Activated naive CD4-positive, alpha-beta T cell (primary cell): ENCODE measurements around the gene PARP16.
"Not testable (repeated sequence)": the region's sequence is repeated elsewhere in the genome, so short reads cannot be mapped to it uniquely, and the experiment has no call there.

Experiments
- DNase-seq, 4 experiments: peaks; one replicate each; lab custom pipeline; 2025; lab: John Stamatoyannopoulos, UW

The PARP16 gene

GRCh38 chr15:65233696-65234095 lies 53.0 kb downstream of the PARP16 start:
- DNase-seq, result no peak

DNA sequence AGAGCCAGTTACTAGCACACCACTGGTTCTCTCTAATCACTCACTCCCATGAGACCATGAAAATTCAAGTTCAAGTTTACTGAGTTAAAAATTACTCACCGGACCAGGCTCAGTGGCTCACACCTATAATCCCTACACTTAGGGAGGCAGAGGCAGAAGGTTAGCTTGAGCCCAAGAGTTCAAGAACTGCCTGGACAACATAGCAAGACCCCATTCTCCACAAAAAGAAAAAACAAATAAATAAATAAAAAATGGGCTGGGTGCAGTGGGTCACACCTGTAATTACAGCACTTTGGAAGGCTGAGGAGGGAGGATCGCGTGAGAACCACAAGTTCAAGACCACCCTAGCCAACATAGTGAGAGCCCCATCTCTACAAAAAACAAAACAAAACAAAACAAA lies 54.2 kb downstream of the PARP16 start:
- DNase-seq, result no peak

DNA sequence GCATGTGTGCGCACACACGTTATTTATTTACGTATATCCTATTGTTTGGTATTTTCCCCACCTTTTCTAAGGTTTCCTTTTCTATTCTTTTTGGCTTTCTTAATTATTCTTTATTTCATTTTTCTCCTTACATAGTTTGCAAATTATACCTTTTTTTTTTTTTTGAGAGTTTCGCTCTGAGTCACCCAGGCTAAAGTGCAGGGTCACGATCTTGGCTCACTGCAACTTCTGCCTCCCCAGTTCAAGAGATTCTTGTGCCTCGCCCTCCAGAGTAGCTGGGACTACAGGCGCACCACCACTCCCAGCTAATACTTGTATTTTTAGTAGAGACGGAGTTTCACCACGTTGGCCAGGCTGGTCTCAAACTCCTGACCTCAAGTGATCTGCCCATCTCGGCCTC lies 55.4 kb downstream of the PARP16 start:
- DNase-seq, result no peak

- DNase-seq, result not testable (repeated sequence)
Observed at GRCh38 chr15:65226901-65227300, 59.8 kb downstream of the PARP16 start.

DNA sequence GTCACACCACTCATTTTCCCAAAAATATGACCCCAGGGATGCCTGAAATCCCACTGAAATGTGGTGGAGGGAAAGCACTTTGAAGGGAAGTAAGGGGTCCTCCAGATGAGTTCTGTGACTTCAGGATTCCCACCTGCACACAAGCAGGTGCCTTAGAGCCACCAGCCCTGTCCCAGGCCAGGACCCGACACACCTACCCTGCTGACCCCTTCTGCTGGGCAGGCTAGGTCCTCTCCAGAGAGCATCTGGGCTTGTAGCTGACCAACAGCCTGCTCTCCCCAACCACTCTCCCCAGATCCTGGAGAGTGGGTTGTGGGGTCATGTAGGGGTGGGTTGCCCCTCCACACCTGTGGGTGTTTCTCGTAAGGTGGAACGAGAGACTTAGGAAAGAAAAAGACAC lies 60.5 kb downstream of the PARP16 start:
- no peak for DNase-seq

GRCh38 chr15:65223996-65224395 lies 62.7 kb downstream of the PARP16 start:
- no peak for DNase-seq

DNA sequence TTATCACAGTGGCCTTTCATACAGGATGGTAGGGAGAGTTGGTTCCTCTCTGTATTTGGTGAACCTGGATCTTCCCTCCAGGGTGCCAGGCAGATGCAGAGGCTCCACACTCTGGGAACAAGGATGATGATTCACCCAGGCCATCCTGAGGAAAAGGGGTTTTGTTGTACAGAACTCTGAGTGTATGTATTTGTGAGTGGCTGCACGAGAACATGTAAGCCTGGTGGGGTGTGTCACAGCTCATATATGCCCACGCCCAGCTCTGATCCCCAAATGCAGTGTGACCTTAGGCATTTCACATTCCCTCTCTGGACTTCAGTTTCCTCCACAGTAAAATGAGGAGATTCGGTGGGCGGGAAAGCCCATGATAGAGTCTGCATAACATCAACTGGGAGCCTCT lies 63.8 kb downstream of the PARP16 start:
- DNase-seq, result no peak

GRCh38 chr15:65221697-65222096 lies 65.0 kb downstream of the PARP16 start:
- no peak for DNase-seq

GRCh38 chr15:65219137-65219536 lies 67.5 kb downstream of the PARP16 start:
- no peak for DNase-seq

DNA sequence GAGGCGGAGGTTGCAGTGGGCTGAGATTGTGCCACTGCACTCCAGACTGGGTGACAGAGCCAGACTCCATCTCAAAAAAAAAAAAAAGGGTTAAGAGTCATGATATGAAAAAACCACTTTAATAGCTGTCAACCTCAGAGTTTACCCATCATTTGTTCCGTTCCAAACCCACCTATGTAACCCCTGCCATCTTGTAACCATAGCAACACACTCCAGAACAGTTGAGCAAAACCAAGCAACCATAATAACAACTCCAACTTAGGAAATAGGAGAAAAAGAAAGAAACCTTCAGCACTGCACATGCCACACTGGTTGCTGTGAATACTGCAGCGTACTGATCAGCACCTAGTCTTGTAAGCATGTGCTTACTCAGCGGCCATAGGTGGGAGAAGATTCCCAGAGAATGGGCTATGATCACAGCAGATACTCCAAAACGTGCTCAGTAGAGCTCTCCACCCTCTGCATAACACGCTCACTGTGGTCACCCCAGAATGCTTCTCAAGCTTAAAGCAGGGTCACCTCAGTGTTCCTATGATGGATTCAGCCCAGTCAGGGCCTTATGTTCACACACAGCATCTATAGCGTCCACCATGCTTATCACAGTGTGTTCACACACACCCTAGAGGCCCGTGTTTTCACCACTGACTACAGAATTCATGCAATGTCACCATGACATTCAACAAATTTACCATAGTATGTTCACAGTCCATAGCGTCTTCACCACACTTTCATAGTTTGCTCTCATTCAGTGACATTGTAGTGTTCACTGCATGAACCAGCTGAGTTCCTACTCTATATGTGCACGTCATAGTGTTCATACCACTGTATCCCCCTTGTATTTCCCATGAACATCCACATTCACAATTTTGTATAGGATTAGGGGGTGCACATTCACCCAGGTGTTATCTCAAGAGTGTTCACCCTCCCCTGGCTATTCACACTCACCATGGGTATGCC lies 68.9 kb downstream of the PARP16 start:
- DNase-seq, result no peak

DNA sequence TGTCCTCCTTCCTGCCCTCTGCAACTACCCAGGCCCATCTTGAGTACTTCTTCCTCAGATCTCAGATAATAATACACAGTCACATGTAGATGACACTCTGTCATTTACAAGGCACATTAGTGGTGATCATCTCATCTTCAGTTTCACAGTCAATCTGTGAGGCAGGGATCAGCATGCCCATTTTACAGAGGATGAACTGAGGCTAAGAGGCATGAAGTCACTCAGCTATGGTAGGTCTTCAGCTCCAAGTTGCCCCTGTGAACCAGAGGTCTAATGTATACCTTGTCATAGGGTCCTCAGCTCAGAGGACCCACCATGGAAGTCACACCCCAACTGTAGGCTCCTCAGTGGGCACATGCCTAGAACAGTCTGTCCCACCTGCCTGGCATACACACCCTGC lies 71.2 kb downstream of the PARP16 start:
- DNase-seq, result no peak

- DNase-seq, result no peak
Observed at GRCh38 chr15:65214010-65214409, 72.7 kb downstream of the PARP16 start.

DNA sequence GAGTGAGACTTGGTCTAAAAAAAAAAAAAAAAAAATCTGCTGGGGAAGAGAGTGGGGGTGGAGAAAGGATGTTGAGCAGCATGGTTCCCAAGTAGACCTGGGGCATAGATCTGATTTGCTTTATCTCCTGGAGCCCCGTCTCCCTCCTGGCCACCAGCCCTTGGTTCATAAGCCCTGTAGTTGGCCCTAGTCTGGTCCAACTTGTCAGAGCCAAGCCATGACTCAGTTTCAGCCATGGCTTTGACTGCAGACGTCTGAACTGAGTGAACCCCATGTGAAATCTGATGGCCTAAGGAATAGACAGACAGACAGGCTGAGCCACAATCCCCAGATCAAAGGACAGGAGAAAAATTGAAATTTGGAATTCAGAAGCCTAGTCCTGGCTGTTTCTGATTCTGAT lies 73.4 kb downstream of the PARP16 start:
- DNase-seq, result no peak

GRCh38 chr15:65212097-65212496 lies 74.6 kb downstream of the PARP16 start:
- no peak for DNase-seq

DNA sequence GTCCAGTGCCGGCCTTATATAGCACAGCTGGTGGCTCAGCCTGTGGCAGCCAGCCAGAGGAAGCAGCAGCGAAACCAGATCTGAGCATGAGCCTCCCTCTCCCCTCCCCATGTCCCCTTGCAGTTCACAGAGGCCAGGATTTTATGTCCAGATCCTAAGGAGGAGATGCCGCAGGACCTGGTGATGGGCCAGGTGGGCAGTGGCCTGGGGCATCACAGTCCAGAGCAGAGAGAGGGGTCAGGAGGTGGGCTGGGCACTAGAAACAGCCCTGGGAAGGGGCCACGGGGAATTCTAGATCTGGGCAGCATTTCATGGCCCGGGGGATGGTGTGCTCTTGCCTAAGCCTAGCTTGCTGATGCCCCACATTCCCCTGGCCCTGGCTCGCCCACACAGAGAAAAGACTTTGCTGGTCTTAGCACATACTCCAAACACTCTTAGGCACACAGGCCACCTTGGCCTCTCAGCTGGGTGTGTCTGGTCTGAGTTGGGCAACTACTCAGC lies 75.2 kb downstream of the PARP16 start:
- no peak for DNase-seq

DNA sequence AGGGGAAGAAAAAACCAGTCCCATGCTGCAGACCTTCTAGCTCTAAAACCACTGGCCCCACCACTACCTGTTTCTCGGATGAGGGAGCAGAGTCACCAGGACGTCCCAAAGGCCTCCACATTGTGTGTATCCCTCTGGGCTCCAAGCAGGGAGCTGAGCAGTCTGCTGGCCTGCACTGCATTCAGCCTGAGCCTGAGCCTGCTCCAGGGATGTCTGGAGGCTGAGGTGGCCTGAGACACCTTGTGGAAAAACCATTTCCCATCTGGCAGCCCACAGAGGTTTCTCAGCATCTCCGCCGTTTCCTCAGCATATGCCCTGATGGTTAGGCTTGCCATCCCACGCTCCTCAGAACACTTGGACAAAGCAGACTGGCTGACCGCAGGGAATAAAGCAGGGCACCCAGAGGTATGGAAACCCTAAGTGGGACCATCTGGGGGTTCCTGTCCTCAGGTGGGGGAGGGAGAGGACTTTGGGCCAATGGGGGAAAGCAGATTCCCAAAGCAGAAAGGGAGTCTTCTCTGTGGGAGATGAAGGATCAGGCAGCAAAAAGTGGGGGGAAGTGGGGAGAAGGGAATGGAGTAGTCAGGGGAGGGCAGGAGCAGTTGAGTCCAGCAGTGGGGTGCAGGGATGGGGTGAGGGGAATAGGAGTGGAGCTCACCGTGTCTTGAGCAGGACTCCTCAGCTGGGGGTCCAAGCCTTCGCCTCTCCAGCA lies 75.8 kb downstream of the PARP16 start, which contains the start of gene CILP:
CILP (minus strand) TSS at position 704 of the 712 bp plus-strand sequence. CDS start 1,718 bp downstream, outside the sequence.
- DNase-seq, result no peak

- DNase-seq, result no peak
Observed at GRCh38 chr15:65209701-65210643, 76.7 kb downstream of the PARP16 start.

- DNase-seq, result no peak
Observed at GRCh38 chr15:65208647-65209046, 78.0 kb downstream of the PARP16 start.
